Activated CD4-positive, alpha-beta T cell treated with anti-CD3 and anti-CD28 coated beads for 36 hours (primary cell): Measurements from ENCODE around the gene KDM8. TPM values are rescaled to one million over a fixed set of nuclear protein-coding genes. Genes with fewer than 3 reads are reported as not detected.

Source experiments
- ATAC-seq: fragments of 200-7000 bp; cut with Tn5 transposase; one replicate; pipeline ENCODE4 v1.10.0; 2021; ENCODE audit warnings: mild to moderate bottlenecking, moderate library complexity
- CTCF ChIA-PET: fragments of 350-600 bp; sonication (Branson Sonifier 250); formaldehyde crosslinking; loops from one replicate; lab custom pipeline; 2021; ENCODE audit warnings: antibody characterized with exemption; lab: Charles Lee
- POLR2A ChIA-PET: fragments of 350-600 bp; sonication (Branson Sonifier 250); formaldehyde crosslinking; loops from one replicate; lab custom pipeline; 2021; ENCODE audit warnings: antibody characterized with exemption, inconsistent platforms; lab: Charles Lee
- DNase-seq: peaks from one replicate; pipeline ENCODE4 v3.0.0-alpha.2; 2020
- H3K27ac Mint-ChIP-seq: one replicate; pipeline ENCODE4 v1.8.0; 2021; ENCODE audit warnings: mixed read lengths
- H3K27me3 Mint-ChIP-seq: one replicate; pipeline ENCODE4 v1.8.0; 2021; ENCODE audit warnings: mixed read lengths
- H3K36me3 Mint-ChIP-seq: one replicate; pipeline ENCODE4 v1.8.0; 2021; ENCODE audit warnings: low read depth, mixed read lengths
- H3K4me1 Mint-ChIP-seq: one replicate; pipeline ENCODE4 v1.8.0; 2021; ENCODE audit warnings: mixed read lengths
- H3K4me3 Mint-ChIP-seq: one replicate; pipeline ENCODE4 v1.8.0; 2021; ENCODE audit warnings: mild to moderate bottlenecking, moderate library complexity, mixed read lengths
- H3K9me3 Mint-ChIP-seq: one replicate; pipeline ENCODE4 v1.8.0; 2021; ENCODE audit warnings: low read depth, mixed read lengths
- intact Hi-C, 2 experiments: fragments of 100-400 bp; cut with DNase I in 1 of 2; cut with micrococcal nuclease in 1 of 2; formaldehyde crosslinking; loops; one replicate each; pipeline versions ENCODE4 v1.14.2 to v1.15.1; 2022 to 2024; cut with DNase I, micrococcal nuclease
- total RNA-seq, 2 experiments: library from RNA; stranded (reverse); gene quantifications; one replicate each; pipeline ENCODE4 v1.2.3, GENCODE V29; 2021

The KDM8 gene
- total RNA-seq, 2 experiments from 2014 or later = 9.8 to 10.4 TPM

GRCh38 chr16:27174798-27175197 is 28.5 kb upstream of the KDM8 start:
- H3K27ac Mint-ChIP-seq = peak overlapping the region; percentile 76
- CTCF ChIA-PET = interaction anchor here (2.8 kb wide), 1 partner anchor 60 kb away, joined by 10 read pairs; no protein-coding TSS in a partner anchor

GRCh38 chr16:27175888-27176287 is 27.4 kb upstream of the KDM8 start:
- intact Hi-C loops = loop anchor here (2.0 to 5.0 kb wide), 3 partner anchors 96 to 579 kb away; no protein-coding TSS in a partner anchor
- POLR2A ChIA-PET = no interaction called here

More at GRCh38 chr16:27174798-27175197, 28.5 kb upstream of the KDM8 start:
- H3K9me3 Mint-ChIP-seq = peaks cover 10% of the 10 kb centered on the region
- POLR2A ChIA-PET = no interaction called here
- H3K4me1 Mint-ChIP-seq = peaks cover 88% of the 10 kb centered on the region
- ATAC-seq = no peak
- H3K4me3 Mint-ChIP-seq = no peak overlapping the region
- H3K27me3 Mint-ChIP-seq = no peaks in the 10 kb centered on the region
- DNase-seq = no peak
- H3K36me3 Mint-ChIP-seq = peaks cover 2% of the 10 kb centered on the region
- intact Hi-C loops = loop anchor here in 1 of 2 experiments (5.0 kb wide), 2 partner anchors 98 to 577 kb away; no protein-coding TSS in a partner anchor

GRCh38 chr16:27177031-27177774 is 26.1 kb upstream of the KDM8 start:
- Mint-ChIP-seq H3K36me3 (no peaks in the 10 kb centered on the region), H3K4me1 (peaks cover 70% of the 10 kb centered on the region), H3K4me3 (no peak overlapping the region), H3K27me3 (no peaks in the 10 kb centered on the region), H3K9me3 (peaks cover under 1% of the 10 kb centered on the region), H3K27ac (peak overlapping the region; percentile 81)
- DNase-seq (peak; percentile 77), ATAC-seq (peak; percentile 49)
- intact Hi-C loops = loop anchor here (2.0 to 5.0 kb wide), 3 partner anchors 95 to 580 kb away; no protein-coding TSS in a partner anchor
- ChIA-PET POLR2A (no interaction called here), CTCF (interaction anchor here (0.6 to 3.8 kb wide), 9 partner anchors 8 to 230 kb away, joined by 3 to 37 read pairs (median 4); no protein-coding TSS in a partner anchor)

More at GRCh38 chr16:27175888-27176287, 27.4 kb upstream of the KDM8 start:
- H3K27ac Mint-ChIP-seq = peak overlapping the region; percentile 51
- no peaks in the 10 kb centered on the region for H3K27me3 Mint-ChIP-seq
- H3K9me3 Mint-ChIP-seq = peaks cover 10% of the 10 kb centered on the region
- DNase-seq = no peak
- ATAC-seq = no peak
- CTCF ChIA-PET = interaction anchor here (0.9 kb wide), 1 partner anchor 120 kb away, joined by 4 read pairs; no protein-coding TSS in a partner anchor
- no peak overlapping the region for H3K4me3 Mint-ChIP-seq
- H3K36me3 Mint-ChIP-seq = peaks cover 2% of the 10 kb centered on the region
- H3K4me1 Mint-ChIP-seq = peaks cover 80% of the 10 kb centered on the region

- Mint-ChIP-seq H3K4me3 (no peak overlapping the region), H3K4me1 (peaks cover 48% of the 10 kb centered on the region), H3K27ac (peak overlapping the region; percentile 80), H3K36me3 (no peaks in the 10 kb centered on the region), H3K27me3 (no peaks in the 10 kb centered on the region), H3K9me3 (no peaks in the 10 kb centered on the region)
- ATAC-seq = peak; percentile 91
- CTCF ChIA-PET = interaction anchor here (0.6 to 3.8 kb wide), 39 partner anchors 8 to 281 kb away, joined by 3 to 37 read pairs (median 5); partner anchors contain the start of gene KDM8
- intact Hi-C loops = loop anchor here (1.0 to 5.0 kb wide), 9 partner anchors 24 to 582 kb away; partner anchors contain the start of gene KDM8 (in 1 of the 2)
- POLR2A ChIA-PET = interaction anchor here (1.0 to 2.0 kb wide), 3 partner anchors 57 to 194 kb away, joined by 3 to 8 read pairs (median 4); no protein-coding TSS in a partner anchor
- DNase-seq = peak; percentile 95
Measured at GRCh38 chr16:27179500-27180072, 23.7 kb upstream of the KDM8 start.

- H3K4me1 Mint-ChIP-seq = peaks cover 40% of the 10 kb centered on the region
- POLR2A ChIA-PET = interaction anchor here (0.6 kb wide), 3 partner anchors 39 to 121 kb away, joined by 3 to 4 read pairs (median 4); no protein-coding TSS in a partner anchor
Measured at GRCh38 chr16:27181019-27181790, 22.1 kb upstream of the KDM8 start.

GRCh38 chr16:27182906-27183405 is 20.4 kb upstream of the KDM8 start:
- H3K9me3 Mint-ChIP-seq = no peaks in the 10 kb centered on the region
- intact Hi-C loops = no loop called here
- no peak for DNase-seq
- no peak for ATAC-seq
- POLR2A ChIA-PET = no interaction called here
- CTCF ChIA-PET = interaction anchor here (0.8 kb wide), 1 partner anchor 30 kb away, joined by 3 read pairs; no protein-coding TSS in a partner anchor
- H3K4me1 Mint-ChIP-seq = peaks cover 22% of the 10 kb centered on the region
- H3K27me3 Mint-ChIP-seq = no peaks in the 10 kb centered on the region
- no peak overlapping the region for H3K4me3 Mint-ChIP-seq
- no peak overlapping the region for H3K27ac Mint-ChIP-seq
- no peaks in the 10 kb centered on the region for H3K36me3 Mint-ChIP-seq

More at GRCh38 chr16:27181019-27181790, 22.1 kb upstream of the KDM8 start:
- H3K27me3 Mint-ChIP-seq = no peaks in the 10 kb centered on the region
- H3K36me3 Mint-ChIP-seq = no peaks in the 10 kb centered on the region
- no peak overlapping the region for H3K27ac Mint-ChIP-seq
- H3K4me3 Mint-ChIP-seq = no peak overlapping the region
- no peak for ATAC-seq
- intact Hi-C loops = no loop called here
- H3K9me3 Mint-ChIP-seq = no peaks in the 10 kb centered on the region
- CTCF ChIA-PET = interaction anchor here (0.7 to 3.0 kb wide), 13 partner anchors 9 to 273 kb away, joined by 3 to 19 read pairs (median 3); partner anchors contain the start of gene KDM8
- DNase-seq = peak; percentile 29

- no peak overlapping the region for H3K27ac Mint-ChIP-seq
- ATAC-seq = no peak
- intact Hi-C loops = no loop called here
- ChIA-PET POLR2A (no interaction called here), CTCF (interaction anchor here (0.9 kb wide), 1 partner anchor 10 kb away, joined by 3 read pairs; no protein-coding TSS in a partner anchor)
- DNase-seq = no peak
- no peak overlapping the region for H3K4me3 Mint-ChIP-seq
- H3K27me3 Mint-ChIP-seq = no peaks in the 10 kb centered on the region
- peaks cover 3% of the 10 kb centered on the region for H3K4me1 Mint-ChIP-seq
- no peaks in the 10 kb centered on the region for H3K36me3 Mint-ChIP-seq
- no peaks in the 10 kb centered on the region for H3K9me3 Mint-ChIP-seq
Measured at GRCh38 chr16:27185776-27186130, 17.6 kb upstream of the KDM8 start.

GRCh38 chr16:27188633-27189032 is 14.7 kb upstream of the KDM8 start:
- no peak overlapping the region for H3K27ac Mint-ChIP-seq
- no peaks in the 10 kb centered on the region for H3K27me3 Mint-ChIP-seq
- ATAC-seq (no peak), DNase-seq (no peak)
- H3K36me3 Mint-ChIP-seq = no peaks in the 10 kb centered on the region
- ChIA-PET CTCF (interaction anchor here (1.2 to 3.7 kb wide), 2 partner anchors 9 to 10 kb away, joined by 5 to 27 read pairs; no protein-coding TSS in a partner anchor), POLR2A (no interaction called here)
- peaks cover 3% of the 10 kb centered on the region for H3K4me1 Mint-ChIP-seq
- intact Hi-C loops = no loop called here
- H3K9me3 Mint-ChIP-seq = no peaks in the 10 kb centered on the region
- no peak overlapping the region for H3K4me3 Mint-ChIP-seq

GRCh38 chr16:27189335-27189972 is 13.9 kb upstream of the KDM8 start:
- DNase-seq (no peak), ATAC-seq (no peak)
- Mint-ChIP-seq H3K27ac (no peak overlapping the region), H3K36me3 (peaks cover under 1% of the 10 kb centered on the region), H3K9me3 (peaks cover 3% of the 10 kb centered on the region), H3K4me3 (no peak overlapping the region), H3K27me3 (no peaks in the 10 kb centered on the region), H3K4me1 (peaks cover 6% of the 10 kb centered on the region)
- intact Hi-C loops = no loop called here
- ChIA-PET POLR2A (no interaction called here), CTCF (interaction anchor here (1.1 to 3.7 kb wide), 3 partner anchors 8 to 16 kb away, joined by 3 to 27 read pairs (median 3); no protein-coding TSS in a partner anchor)

GRCh38 chr16:27190316-27190871 is 12.9 kb upstream of the KDM8 start:
- no peak for DNase-seq
- ATAC-seq = no peak
- ChIA-PET POLR2A (interaction anchor here (1.0 kb wide), 1 partner anchor 13 kb away, joined by 3 read pairs; the partner anchor contains the start of gene KDM8), CTCF (interaction anchor here (0.6 to 3.7 kb wide), 6 partner anchors 9 to 1364 kb away, joined by 3 to 27 read pairs (median 3); no protein-coding TSS in a partner anchor)
- intact Hi-C loops = no loop called here
- Mint-ChIP-seq H3K36me3 (peaks cover 6% of the 10 kb centered on the region), H3K9me3 (peaks cover 10% of the 10 kb centered on the region), H3K4me1 (peaks cover 15% of the 10 kb centered on the region), H3K4me3 (no peak overlapping the region), H3K27me3 (no peaks in the 10 kb centered on the region), H3K27ac (no peak overlapping the region)
